GM18499 (cell line): ENCODE measurements around the gene COL28A1.
"Not testable (repeated sequence)": the region's sequence is repeated elsewhere in the genome, so short reads cannot be mapped to it uniquely, and the experiment has no call there.

Experiments
- ATAC-seq: cut with Tn5 transposase; IDR thresholded peaks from one replicate; pipeline ENCODE4 v1.9.1; 2021; ENCODE audit warnings: moderate number of reproducible peaks; ENCODE audit not compliant: insufficient read depth, unreplicated experiment

COL28A1 gene

DNA sequence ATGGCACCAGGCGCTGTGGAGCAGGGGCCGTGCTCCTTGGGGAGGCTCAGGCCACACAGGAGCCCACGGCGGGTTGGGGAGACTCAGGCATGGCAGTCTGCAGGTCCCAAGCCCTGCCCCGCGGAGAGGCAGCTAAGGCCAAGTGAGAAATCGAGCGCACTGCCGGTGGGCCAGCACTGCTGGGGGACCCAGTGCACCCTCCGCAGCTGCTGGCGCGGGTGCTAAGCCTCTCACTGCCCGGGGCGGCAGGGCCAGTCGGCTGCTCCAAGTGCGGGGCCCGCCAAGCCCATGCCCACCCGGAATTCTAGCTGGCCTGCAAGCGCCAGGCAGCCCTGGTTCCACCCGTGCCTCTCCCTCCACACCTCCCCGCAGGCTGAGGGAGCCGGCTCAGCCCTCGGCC lies 57.1 kb downstream of the COL28A1 start:
- no peak for ATAC-seq

DNA sequence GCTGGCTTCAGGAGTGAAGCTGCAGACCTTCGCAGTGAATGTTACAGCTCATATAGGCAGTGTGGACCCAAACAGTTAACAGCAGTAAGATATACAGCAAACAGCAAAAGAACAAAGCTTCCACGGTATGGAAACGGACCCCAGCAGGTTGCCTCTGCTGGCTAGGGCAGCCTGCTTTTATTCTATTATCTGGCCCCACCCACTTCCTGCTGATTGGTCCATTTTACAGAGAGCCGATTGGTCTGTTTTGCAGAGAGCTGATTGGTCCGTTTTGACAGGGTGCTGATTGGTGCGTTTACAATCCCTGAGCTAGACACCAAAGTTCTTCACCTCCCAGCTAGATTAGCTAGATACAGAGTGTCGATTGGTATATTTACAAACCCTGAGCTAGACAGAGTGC lies 58.0 kb downstream of the COL28A1 start:
- not testable (repeated sequence) for ATAC-seq

DNA sequence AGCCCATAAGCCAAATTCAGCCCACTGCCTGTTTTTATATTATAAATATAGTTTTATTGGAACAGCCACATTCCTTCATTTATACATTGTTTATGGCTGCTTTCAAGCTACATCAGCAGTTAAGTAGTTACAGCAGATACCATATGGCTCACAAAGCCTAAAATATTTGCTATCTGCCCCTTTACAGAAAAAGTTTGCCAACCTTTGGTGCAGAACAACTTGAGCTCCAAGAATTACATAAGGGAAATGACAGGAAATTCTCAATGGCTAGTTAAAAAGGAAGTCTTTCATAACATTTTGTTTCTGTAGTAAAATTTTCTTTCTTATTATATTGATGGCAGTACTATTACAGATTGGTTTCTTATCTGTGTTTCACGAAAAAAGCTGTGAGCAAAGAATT lies 59.3 kb downstream of the COL28A1 start:
- ATAC-seq, result no peak

DNA sequence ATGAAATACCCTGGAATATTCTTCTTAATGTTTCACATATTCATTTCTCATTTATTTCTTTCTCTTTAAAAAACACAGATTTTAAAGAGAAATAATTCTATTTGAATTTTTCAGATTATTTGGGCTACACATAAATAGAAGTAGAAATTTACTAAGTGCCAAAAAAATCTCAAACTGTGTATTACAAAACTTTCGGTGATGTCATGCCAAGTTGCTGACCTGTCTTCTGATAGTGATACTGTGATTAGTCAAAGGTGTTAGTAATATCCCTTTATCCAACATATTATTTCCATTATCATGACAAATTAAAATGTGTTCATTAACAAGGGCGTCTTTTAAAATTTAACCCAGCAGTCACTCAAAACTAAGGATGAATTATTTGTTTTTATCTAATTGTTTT lies 60.1 kb downstream of the COL28A1 start:
- ATAC-seq, result no peak

DNA sequence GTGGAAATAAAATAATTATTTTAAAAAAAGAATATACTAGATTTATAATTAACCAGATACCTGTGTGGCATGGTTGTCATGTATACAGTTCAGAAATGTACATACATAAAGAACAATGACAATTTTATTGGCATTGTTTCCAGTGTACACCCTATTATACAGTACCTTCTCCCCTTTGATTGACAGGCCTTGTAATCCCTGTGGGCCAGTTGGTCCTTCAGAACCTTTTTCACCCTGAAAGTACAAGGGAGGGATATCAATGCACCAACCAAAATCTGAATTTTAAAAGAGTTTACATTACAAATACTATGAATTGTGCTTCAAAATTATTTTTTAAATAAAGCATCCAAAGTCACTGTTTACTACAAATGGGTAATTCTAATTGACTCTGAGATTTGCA lies 61.2 kb downstream of the COL28A1 start:
- ATAC-seq, result no peak

DNA sequence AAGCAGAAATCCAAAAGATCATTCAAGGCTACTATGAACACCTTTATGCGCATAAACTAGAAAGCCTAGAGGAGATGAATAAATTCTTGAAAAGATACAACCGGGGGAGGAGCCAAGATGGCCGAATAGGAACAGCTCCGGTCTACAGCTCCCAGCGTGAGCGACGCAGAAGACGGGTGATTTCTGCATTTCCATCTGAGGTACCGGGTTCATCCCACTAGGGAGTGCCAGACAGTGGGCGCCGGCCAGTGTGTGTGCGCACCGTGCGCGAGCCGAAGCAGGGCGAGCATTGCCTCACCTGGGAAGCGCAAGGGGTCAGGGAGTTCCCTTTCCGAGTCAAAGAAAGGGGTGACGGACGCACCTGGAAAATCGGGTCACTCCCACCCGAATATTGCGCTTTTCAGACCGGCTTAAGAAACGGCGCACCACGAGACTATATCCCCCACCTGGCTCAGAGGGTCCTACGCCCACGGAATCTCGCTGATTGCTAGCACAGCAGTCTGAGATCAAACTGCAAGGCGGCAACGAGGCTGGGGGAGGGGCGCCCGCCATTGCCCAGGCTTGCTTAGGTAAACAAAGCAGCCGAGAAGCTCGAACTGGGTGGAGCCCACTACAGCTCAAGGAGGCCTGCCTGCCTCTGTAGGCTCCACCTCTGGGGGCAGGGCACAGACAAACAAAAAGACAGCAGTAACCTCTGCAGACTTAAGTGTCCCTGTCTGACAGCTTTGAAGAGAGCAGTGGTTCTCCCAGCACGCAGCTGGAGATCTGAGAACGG lies 70.5 kb downstream of the COL28A1 start:
- ATAC-seq, result not testable (repeated sequence)

DNA sequence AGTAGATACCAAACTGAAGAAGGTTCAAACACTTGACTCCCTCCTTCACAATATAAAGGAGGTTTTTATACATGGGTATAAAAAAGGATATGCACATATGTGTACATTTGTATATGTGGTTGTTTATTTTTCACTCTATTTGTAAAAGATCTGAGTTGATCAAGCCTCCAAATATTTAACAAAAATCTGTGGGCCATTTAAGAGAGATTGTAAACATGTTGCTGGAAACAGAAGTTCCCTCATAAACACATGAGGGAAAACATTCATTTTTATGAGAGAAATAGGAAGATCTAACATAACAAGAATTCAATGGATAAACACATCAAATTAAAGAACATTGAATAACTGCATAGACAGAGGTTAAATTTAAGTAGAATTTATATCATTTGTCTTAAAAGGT lies 81.7 kb downstream of the COL28A1 start:
- no peak for ATAC-seq

DNA sequence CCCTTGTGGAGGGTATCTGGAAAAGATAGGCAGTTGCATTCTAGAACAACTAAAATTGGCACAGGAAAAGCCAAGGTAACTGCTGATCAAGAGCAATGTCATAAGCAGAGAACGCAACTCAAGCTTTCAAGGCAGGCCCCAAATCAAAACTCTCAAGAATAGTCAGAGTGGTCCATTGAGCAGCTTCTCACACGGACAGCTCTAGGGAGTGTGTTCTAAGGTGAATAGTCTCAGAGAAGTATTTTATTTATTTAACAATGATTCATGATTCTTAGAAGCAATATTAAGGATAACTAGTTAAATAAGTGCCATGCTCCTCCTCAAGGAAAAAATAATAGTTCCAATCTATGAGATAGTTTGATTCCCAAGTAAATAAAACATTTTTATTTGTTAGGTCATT lies 83.0 kb downstream of the COL28A1 start:
- no peak for ATAC-seq

DNA sequence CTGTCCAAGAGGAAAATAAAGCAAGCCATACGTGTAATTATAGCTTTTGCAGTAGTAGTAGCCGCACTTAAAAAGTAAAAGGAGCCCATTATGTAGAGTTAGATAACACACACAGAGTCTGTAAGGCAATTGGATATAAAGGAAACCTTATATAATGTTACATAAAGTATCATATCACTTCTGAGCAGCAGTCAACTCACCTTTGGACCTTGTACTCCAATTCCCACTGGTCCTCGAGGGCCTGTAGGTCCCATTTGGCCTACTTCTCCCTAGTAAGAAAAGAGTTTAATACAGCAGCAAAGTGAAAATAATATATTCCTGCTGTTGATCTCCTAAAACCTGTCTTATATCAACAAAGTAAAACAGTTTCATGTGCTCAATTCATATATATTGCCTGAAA lies 83.6 kb downstream of the COL28A1 start:
- ATAC-seq, result no peak

DNA sequence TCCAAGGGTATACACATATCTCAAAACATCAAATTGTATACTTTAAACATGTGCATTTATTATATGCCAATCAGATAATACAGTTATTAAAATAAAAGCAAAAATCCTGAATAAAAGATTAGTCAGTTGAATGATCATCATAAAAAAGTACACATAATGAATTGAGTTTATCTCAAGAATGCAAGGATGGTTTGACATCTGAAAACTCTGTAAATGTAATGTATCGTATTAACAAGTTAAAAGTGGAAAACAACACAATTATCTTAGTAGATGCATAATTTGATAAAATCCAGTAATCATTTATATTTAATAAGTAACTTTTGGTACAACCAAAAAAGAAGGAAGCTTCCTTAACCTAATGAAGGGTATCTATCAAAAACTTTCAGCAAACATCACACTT lies 86.6 kb downstream of the COL28A1 start:
- ATAC-seq, result no peak

DNA sequence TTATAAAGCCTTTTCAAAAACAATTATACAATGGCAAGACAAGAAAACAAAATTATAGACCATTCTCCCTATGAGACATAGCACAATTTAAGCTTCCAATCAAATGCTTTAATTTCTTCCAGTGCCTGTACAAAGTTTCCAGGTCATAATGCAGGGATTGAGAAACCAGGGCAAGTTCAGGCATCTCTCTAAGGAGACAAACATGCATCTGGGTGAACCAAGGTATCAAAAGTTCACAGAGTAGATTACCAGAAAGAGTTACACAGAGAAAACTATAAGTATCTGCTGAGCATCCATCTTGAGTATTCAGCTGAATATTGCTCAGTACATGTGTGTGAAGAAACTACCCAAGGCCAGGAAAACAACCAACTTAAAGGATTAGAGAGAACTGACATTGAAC lies 89.1 kb downstream of the COL28A1 start:
- ATAC-seq, result no peak

DNA sequence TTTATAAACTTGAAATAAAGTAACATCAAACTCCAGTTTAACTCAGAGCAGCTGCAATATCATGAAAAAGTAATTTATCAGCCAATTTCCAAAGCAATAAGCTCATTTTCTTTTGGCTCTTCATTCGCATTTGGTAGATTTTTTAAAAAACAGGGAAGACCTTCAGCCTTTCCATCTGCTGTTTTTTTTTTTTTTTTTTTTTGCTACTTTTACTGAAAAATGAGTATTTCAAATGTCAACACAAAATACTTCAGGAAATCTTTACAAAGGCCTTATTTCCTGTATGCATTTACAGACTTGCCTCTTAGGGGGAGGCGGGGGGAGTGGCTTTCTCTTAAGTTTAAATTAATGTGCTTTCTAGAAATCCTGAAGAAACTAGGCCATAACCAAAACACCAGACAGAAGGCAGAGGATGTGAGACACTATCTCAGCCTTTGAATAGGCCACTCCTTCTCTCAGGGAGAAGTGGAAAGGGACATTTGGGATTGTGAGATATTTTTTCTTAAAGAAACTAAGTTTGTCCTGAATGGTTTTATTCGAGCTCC lies 91.8 kb downstream of the COL28A1 start:
- ATAC-seq, result no peak

DNA sequence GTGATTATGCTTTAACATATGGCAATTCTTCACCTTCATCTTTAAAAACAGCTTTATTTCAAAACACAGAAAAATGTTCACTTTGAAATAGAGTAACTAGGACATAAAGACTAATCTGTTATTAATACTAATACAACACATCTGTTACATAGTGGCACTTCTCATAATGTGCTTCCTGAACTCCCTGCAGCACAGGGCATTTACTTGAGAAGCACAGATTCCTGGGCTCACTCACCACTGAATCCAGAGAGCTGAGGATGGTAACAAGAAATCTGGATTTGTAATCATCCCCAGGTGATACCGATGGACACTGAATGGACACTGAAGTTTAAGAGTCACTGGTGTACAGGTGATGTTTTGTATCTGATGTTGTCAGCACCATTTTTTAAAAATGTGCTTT lies 96.1 kb downstream of the COL28A1 start:
- ATAC-seq, result no peak

DNA sequence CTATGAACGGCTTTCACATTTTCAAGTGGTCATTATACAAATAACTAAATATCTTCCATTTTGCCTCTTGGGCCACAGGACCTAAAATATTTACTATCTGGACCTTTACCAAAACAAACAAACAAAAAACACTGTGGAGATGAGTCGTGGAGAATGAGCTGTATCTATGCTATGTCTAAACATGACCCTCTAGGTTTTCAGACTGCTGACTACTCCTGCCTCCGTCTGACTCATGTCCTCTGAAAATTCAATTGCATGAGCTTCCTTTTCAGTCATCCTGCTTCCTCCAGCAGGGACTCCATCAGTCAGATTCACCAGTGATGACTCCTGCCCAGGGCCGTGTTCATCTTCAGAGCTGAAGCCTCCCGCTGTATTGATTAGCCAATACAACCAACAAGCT lies 96.8 kb downstream of the COL28A1 start:
- ATAC-seq, result no peak

DNA sequence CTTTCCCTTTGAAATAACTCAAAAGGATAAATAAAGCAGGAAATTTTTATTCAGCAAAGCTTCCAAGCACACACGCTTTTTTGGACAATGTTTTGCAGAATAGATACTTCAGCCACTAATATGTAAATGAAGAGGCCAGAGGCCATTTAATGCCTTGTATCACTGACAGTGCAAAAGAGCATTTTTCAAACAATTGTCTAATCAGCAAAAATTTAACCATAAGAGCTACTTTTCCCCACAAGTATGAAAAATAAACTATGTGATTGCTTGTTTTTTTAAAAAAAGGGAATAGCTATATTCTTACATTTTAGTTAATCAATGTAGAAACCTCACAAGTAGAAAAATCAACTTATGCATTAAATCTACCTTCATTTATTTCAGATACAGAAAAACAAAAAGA lies 99.7 kb downstream of the COL28A1 start:
- ATAC-seq, result no peak

DNA sequence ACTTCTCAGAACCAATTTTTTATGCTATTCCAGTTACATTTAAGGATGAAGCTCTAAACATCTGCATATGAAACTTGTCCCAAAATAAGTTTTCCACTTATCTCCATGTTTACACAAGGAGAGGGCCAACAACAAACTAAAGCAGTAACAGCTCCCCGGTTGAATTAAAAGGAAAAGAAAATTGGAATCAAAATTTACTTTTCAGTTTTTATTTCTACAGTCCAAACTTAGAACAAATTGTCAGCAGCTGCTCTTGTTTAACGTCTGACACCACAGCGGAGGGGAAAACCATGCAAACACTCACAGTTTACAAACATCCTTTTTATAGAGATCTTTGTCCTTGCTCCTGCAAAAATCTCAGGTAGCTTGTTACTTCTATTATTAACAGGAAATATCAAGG lies 101.3 kb downstream of the COL28A1 start:
- no peak for ATAC-seq

DNA sequence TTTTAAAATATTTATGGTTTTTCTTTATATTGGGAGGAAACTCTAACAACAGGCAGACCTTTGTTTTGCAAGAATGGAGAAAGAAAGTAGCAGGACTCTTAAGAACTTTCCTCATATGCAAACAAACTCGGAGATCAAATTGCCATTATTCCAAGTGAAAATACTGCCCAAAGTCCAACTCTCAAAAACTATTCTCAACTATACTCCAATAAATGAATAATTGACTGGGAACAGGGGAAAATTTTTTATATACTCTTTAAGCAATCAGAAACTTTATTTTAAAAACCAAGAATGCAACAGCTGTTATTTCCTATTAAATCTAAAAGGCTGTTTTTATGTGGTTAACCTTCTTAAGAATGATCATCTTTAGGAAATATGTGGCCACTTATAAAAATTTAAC lies 101.9 kb downstream of the COL28A1 start:
- ATAC-seq, result no peak

DNA sequence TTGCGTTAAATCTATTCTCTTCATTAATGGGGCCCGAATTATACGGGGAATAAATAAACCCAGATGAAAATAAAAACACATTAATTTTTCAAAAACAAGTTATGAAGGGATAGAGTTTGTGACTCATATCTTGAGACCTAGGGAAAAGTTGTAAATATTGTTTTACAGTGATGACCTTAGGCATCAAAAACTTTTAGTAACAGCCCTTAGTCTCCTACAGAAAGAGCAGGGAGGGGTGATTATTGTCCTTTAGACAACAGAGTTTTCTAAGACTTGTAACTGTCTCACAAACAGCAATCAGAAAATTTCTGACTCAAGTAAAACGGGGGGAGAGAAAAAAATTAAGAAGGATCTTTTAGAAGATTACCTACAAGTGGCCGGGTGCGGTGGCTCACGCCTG lies 102.7 kb downstream of the COL28A1 start:
- ATAC-seq, result no peak

DNA sequence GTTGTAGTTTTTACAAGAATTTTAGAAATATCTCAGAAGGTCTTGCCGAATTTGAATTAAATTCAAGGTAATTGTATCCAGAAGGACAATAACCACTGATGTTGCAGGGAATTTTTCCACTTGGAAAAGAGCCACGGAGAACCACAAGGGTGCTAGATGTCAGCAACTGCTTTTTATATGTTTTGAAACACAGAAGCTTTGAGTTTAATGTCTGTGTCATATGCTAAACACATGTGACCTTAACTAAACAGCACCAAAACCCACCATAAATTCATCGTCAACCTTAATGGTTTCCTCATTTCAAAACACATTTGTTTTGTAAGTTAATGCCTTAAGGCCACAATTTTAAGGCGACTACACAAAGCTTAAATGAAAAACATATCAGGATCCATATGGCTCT lies 106.9 kb downstream of the COL28A1 start:
- ATAC-seq, result no peak

DNA sequence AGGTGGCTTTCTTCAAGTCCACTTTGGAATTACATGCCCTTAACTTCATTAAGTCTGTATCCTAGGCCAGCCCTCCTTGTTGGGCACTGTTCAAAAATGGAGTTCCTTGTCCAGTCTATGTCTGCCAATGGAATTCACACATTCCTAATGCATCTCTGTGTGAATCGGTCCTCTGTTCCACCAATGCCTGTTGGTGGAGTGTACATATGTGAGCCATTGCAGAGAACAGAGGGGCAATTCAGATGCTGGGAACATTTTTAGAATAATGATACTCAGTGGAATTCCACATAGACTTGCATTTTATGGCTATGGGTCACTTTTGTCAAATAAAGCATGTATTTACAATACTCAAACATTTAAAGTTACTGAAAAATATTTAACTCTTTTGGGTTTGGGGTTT lies 108.3 kb downstream of the COL28A1 start:
- no peak for ATAC-seq

DNA sequence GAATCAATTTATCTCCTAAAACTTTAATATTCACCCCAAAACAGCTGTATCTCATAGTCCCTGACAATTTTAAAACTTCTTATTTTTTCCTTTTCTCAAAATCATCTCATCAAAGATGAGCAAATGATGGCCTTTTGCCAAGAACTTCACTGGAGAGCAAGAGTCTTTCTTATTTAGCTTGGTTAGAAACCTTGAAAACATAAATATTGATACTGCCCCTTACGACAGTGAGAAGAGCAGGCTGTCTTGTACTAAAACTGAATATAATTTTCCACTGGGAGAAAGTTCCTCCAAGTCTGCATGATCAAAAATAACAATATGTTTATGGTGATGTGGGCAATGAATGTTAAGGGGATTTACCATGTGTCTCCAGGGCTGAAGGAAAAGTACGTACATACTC lies 109.0 kb downstream of the COL28A1 start:
- ATAC-seq, result no peak

DNA sequence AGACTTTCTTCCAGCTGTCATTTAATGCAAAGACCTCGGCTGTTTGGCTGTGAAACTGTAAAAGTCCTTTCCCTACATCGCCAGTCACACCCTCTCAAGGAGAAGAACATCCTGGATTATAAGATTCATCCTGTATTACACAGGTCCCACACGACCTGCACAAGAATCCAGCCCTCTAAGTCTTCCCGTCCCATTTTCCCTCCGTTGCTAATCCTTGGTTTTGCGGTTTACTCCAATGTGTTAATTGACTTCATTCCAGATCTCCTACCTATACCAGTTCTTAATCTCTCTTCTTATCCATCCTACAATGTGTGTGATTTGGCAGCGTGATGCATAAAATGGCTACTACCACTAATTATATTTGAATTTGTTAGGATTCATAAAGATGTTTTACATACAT lies 110.4 kb downstream of the COL28A1 start:
- ATAC-seq, result no peak
